Panc1 (cell line): ENCODE measurements around the gene ARHGDIA.

Source experiments
- CTCF ChIP-seq: fragments of 450-650 bp; IDR thresholded peaks from 2 replicates; pipeline ENCODE4 v1.5.1; 2017; ENCODE audit warnings: mild to moderate bottlenecking
- POLR2AphosphoS5 ChIP-seq: IDR thresholded peaks from 2 replicates; pipeline ENCODE4 v1.6.1; 2012; ENCODE audit warnings: mild to moderate bottlenecking, low read depth, low read length, moderate library complexity
- SIN3A ChIP-seq: IDR thresholded peaks from 2 replicates; pipeline ENCODE4 v1.6.1; 2012; ENCODE audit warnings: low read depth, mild to moderate bottlenecking, low read length, moderate library complexity, borderline replicate concordance; ENCODE audit not compliant: insufficient read depth

GRCh38 chr17:81828656-81829055 is 42.5 kb downstream of the ARHGDIA start:
- TF ChIP-seq CTCF = no peak
- TF ChIP-seq POLR2AphosphoS5 = no peak
- no peak for TF ChIP-seq SIN3A
